Upper lobe of left lung (tissue), 6 donors: ENCODE data around the gene GNPTG. TPM values are rescaled to one million over a fixed set of nuclear protein-coding genes. Genes with fewer than 3 reads are reported as not detected.

Experiments used
- ATAC-seq, 2 donors: fragments of 200-7000 bp; cut with Tn5 transposase; one replicate each; pipeline ENCODE4 v1.9.1; 2022; ENCODE audit warnings: mild to moderate bottlenecking in 2 of 2, moderate library complexity in 2 of 2; ENCODE audit not compliant: low FRiP score in 2 of 2
- DNase-seq, 2 donors: peaks; one replicate each; pipeline ENCODE4 v3.0.0-alpha.2; 2019 to 2020
- H3K27ac ChIP-seq, 4 donors: fragments of 200-600 bp; sonication (generic); one replicate each; pipeline ENCODE4 v1.5.1; 2016 to 2019
- H3K27me3 ChIP-seq, 4 donors: fragments of 200-600 bp; sonication (generic); one replicate each; pipeline ENCODE4 v1.5.1; 2017 to 2019
- H3K36me3 ChIP-seq, 4 donors: fragments of 200-600 bp; sonication (generic); one replicate each; pipeline ENCODE4 v1.5.1; 2016 to 2019
- H3K4me1 ChIP-seq, 4 donors: fragments of 200-600 bp; sonication (generic); one replicate each; pipeline ENCODE4 v1.5.1; 2018 to 2019
- H3K4me3 ChIP-seq, 4 donors: fragments of 200-600 bp; sonication (generic); one replicate each; pipeline ENCODE4 v1.5.1; 2017 to 2019; ENCODE audit warnings: mild to moderate bottlenecking in 2 of 4, moderate library complexity in 1 of 4
- H3K9me3 ChIP-seq, 4 donors: fragments of 200-600 bp; sonication (generic); one replicate each; pipeline ENCODE4 v1.5.1; 2018 to 2019
- CTCF ChIP-seq, 6 experiments: fragments of 450-650 bp in 4 of 6; fragments of 200-600 bp in 2 of 6; sonication (generic) in 2 of 6; IDR thresholded peaks; one replicate each; pipeline ENCODE4 v1.5.1; 2016 to 2019; ENCODE audit warnings: antibody characterized with exemption in 6 of 6
- EP300 ChIP-seq, 4 donors: sonication (generic); formaldehyde crosslinking; IDR thresholded peaks; one replicate each; pipeline ENCODE4 v1.5.1; 2017; ENCODE audit warnings: antibody characterized with exemption in 4 of 4, control low read depth in 2 of 4
- POLR2A ChIP-seq, 4 donors: fragments of 450-650 bp; IDR thresholded peaks; one replicate each; pipeline ENCODE4 v1.5.1; 2016 to 2017; ENCODE audit warnings: antibody characterized with exemption in 4 of 4, mild to moderate bottlenecking in 2 of 4
- POLR2AphosphoS5 ChIP-seq, 2 donors: sonication (generic); formaldehyde crosslinking; IDR thresholded peaks; one replicate each; pipeline ENCODE4 v1.5.1; 2017; ENCODE audit warnings: antibody characterized with exemption in 2 of 2
- WGBS, 2 donors: methylation state at CpG; one replicate each; pipeline ENCODE4 v1.1.5; 2017 to 2018; 5-methylcytosine and 5-hydroxymethylcytosine counted together
- total RNA-seq, 6 donors: library from RNA; depleted of rRNA in 4 of 6; stranded (reverse); fragments of >200 nt in 4 of 6; gene quantifications; one replicate each; pipeline versions ENCODE4 v1.1.0 to v1.2.1, GENCODE V29; 2016 to 2021
- donor health status: DM: no; HTN: no; CAD: no; lungs with moderate emphysema.
- donor health status: DM: no; HTN: yes; CAD: no; lungs with severe emphysema.

The GNPTG gene
- total RNA-seq, 6 donors from 2014 or later, result 32.8 to 106 (median 93.0) TPM

GRCh38 chr16:1337486-1337885, 14.2 kb upstream of the GNPTG start:
- H3K27me3 ChIP-seq, result peaks cover 0 to 35% (median 22%) of the 10 kb centered on the region in 4 donors
- no peak for ATAC-seq
- peak in 1 of 2 donors; percentile 51 for DNase-seq
- peaks cover 19 to 34% (median 27%) of the 10 kb centered on the region in 4 donors for H3K4me1 ChIP-seq
- 64% methylated on average over 9 of the region's 9 CpGs; no CpG with 5 or more reads in 1 of the 2 donors for WGBS, 2 donors
- TF ChIP-seq POLR2AphosphoS5 (IDR thresholded peaks at IDR 0.05) (no peak), EP300 (IDR thresholded peaks at IDR 0.05) (no peak), CTCF (IDR thresholded peaks at IDR 0.05) (no peak)
- H3K27ac ChIP-seq, result no peak overlapping the region
- H3K36me3 ChIP-seq, result no peaks in the 10 kb centered on the region
- H3K4me3 ChIP-seq, result no peak overlapping the region
- no peaks in the 10 kb centered on the region for H3K9me3 ChIP-seq

DNA sequence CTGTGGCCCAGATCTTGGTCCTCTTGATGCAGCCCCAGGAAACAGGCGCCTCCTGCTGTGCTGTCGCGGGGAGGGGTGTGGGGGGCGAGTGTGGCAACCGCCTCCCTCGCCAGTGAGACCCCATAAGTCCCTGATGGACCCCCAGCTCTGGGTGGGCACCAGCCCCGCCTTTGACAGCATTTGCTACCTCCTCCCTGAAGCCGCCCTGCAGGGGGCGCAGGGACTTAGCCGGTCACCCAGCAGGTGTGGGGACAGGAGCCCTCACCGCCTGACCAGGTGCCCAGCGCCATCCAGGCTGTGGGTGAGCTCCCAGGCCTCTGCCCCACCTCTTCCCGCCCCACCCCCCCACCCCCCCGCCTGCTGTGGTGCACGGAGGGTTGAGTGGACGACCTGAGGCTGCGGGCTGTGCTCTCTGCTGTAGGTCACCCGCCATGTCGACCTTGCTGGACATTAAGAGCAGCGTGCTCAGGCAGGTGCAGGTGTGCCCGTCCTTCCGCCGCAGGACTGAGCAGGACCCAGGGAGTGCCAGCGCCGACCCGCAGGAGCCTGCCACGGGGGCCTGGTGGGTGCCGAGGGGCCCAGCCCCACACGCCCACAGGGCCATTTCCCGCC, 13.5 kb upstream of the GNPTG start:
- TF ChIP-seq CTCF (IDR thresholded peaks at IDR 0.05) (peak in 5 of 6 experiments; percentile 15 to 41 (median 21)), POLR2AphosphoS5 (IDR thresholded peaks at IDR 0.05) (no peak)
- Histone ChIP-seq H3K4me1 (peaks cover 19 to 34% (median 25%) of the 10 kb centered on the region in 4 donors), H3K36me3 (no peaks in the 10 kb centered on the region), H3K4me3 (no peak overlapping the region), H3K9me3 (no peaks in the 10 kb centered on the region), H3K27me3 (peaks cover 0 to 27% (median 15%) of the 10 kb centered on the region in 4 donors), H3K27ac (no peak overlapping the region)
- ATAC-seq (no peak), DNase-seq (peak; percentile 43 to 79)
- 35 to 83% methylated on average over 6 to 7 of the region's 30 CpGs for whole genome bisulfite sequencing, 2 donors

DNA sequence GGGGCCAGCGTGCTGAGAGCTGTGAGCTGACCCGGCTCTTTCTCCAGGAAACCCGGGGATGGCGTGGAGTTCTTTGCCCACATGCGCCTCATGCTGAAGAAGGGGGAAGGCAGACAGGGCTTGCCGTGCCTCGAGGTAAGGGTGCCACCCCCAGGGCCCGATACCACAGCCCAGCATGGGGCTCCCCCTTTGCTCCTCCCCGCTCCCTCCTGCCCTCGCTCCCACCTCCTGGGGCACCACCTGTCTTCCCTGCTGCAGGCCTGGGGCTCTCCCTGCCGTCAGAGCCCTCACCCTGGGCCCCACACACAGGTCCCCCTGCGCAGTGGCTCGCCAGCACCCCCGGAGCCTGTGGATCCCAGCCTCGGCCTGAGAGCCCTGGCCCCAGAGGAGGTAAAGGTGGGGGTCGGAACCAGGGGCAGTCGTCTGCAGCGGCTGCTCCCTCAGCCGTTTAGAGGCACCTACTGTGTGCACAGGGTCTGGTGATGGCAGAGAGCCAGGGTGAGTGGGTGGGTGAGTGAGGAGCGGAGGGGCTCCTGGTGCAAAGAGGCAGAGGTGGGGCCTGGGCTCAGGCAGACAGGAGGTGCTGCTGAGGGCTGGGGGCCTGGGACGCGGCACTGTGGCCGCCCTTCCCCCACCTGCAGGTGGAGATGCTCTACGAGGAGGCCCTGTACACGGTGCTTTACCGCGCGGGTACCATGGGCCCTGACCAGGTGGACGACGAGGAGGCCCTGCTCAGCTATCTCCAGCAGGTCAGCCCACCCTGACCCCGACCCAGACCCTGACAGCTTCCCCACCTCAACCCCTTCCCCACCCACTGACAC, 12.7 kb upstream of the GNPTG start:
- WGBS, 2 donors, result 75 to 78% methylated on average over 17 to 24 of the region's 31 CpGs
- peaks cover 0 to 19% (median 7%) of the 10 kb centered on the region in 4 donors for H3K27me3 ChIP-seq
- H3K36me3 ChIP-seq, result no peaks in the 10 kb centered on the region
- peak in 1 of 2 donors; percentile 67 for DNase-seq
- H3K4me1 ChIP-seq, result peaks cover 13 to 32% (median 23%) of the 10 kb centered on the region in 4 donors
- H3K9me3 ChIP-seq, result no peaks in the 10 kb centered on the region
- no peak for ATAC-seq
- TF ChIP-seq CTCF (IDR thresholded peaks at IDR 0.05) (no peak), POLR2A (IDR thresholded peaks at IDR 0.05) (no peak), POLR2AphosphoS5 (IDR thresholded peaks at IDR 0.05) (no peak), EP300 (IDR thresholded peaks at IDR 0.05) (no peak)
- H3K27ac ChIP-seq, result no peak overlapping the region
- no peak overlapping the region for H3K4me3 ChIP-seq

- Histone ChIP-seq H3K27me3 (peaks cover 0 to under 1% (median 0%) of the 10 kb centered on the region in 4 donors), H3K4me3 (no peak overlapping the region), H3K36me3 (no peaks in the 10 kb centered on the region), H3K4me1 (peaks cover 9 to 23% (median 19%) of the 10 kb centered on the region in 4 donors), H3K9me3 (no peaks in the 10 kb centered on the region), H3K27ac (no peak overlapping the region)
- no peak for TF ChIP-seq CTCF (IDR thresholded peaks at IDR 0.05)
- no peak for TF ChIP-seq EP300 (IDR thresholded peaks at IDR 0.05)
- TF ChIP-seq POLR2AphosphoS5 (IDR thresholded peaks at IDR 0.05), result no peak
- no peak for TF ChIP-seq POLR2A (IDR thresholded peaks at IDR 0.05)
- ATAC-seq (no peak), DNase-seq (peak in 1 of 2 donors; percentile 67)
- WGBS, 2 donors, result 85 to 90% methylated on average over 16 to 28 of the region's 36 CpGs
Observed at GRCh38 chr16:1340730-1341494, 10.8 kb upstream of the GNPTG start.
